Hepatocyte (in vitro differentiated cells): ENCODE measurements around the gene RASAL2. TPM values are rescaled to one million over a fixed set of nuclear protein-coding genes. Genes with fewer than 3 reads are reported as not detected.

Source experiments
- DNase-seq: peaks from one replicate; pipeline ENCODE4 v3.0.0-alpha.2; 2016; ENCODE audit warnings: low spot score
- H2AFZ ChIP-seq: fragments of 200-600 bp; sonication (generic); 2 replicates; pipeline ENCODE4 v1.6.0; 2016; ENCODE audit warnings: antibody characterized with exemption, mild to moderate bottlenecking
- H3K27ac ChIP-seq: fragments of 200-600 bp; sonication (generic); 2 replicates; pipeline ENCODE4 v1.5.1; 2016; ENCODE audit warnings: mild to moderate bottlenecking
- H3K27me3 ChIP-seq: fragments of 200-600 bp; sonication (generic); 2 replicates; pipeline ENCODE4 v1.6.1; 2016
- H3K36me3 ChIP-seq: fragments of 200-600 bp; sonication (generic); replicated peaks from 2 replicates; pipeline ENCODE4 v1.5.1; 2016; ENCODE audit warnings: low read depth; ENCODE audit not compliant: insufficient read depth
- H3K4me1 ChIP-seq: fragments of 200-600 bp; sonication (generic); 2 replicates; pipeline ENCODE4 v1.5.1; 2016; ENCODE audit warnings: mild to moderate bottlenecking, moderate library complexity; ENCODE audit not compliant: insufficient read depth
- H3K4me2 ChIP-seq: fragments of 200-600 bp; sonication (generic); 2 replicates; pipeline ENCODE4 v1.6.0; 2016
- H3K4me3 ChIP-seq: fragments of 200-600 bp; sonication (generic); 2 replicates; pipeline ENCODE4 v1.5.1; 2016; ENCODE audit warnings: mild to moderate bottlenecking
- H3K79me2 ChIP-seq: fragments of 200-600 bp; sonication (generic); 2 replicates; pipeline ENCODE4 v1.6.0; 2017; ENCODE audit warnings: mild to moderate bottlenecking
- H3K9me2 ChIP-seq: fragments of 200-600 bp; sonication (generic); replicated peaks from 2 replicates; pipeline ENCODE4 v1.6.0; 2017; ENCODE audit warnings: mild to moderate bottlenecking; ENCODE audit not compliant: insufficient read depth
- H3K9me3 ChIP-seq: fragments of 200-600 bp; sonication (generic); 2 replicates; pipeline ENCODE4 v1.5.1; 2016; ENCODE audit warnings: low read depth, mild to moderate bottlenecking
- H4K20me1 ChIP-seq: fragments of 200-600 bp; sonication (generic); 2 replicates; pipeline ENCODE4 v1.6.0; 2016; ENCODE audit warnings: mild to moderate bottlenecking; ENCODE audit not compliant: insufficient read depth, poor library complexity, severe bottlenecking
- CTCF ChIP-seq: fragments of 200-600 bp; sonication (generic); IDR thresholded peaks from 2 replicates; pipeline ENCODE4 v1.5.1; 2016; ENCODE audit warnings: antibody characterized with exemption, mild to moderate bottlenecking; ENCODE audit not compliant: poor library complexity
- EZH2 ChIP-seq: fragments of 200-600 bp; sonication (generic); IDR thresholded peaks from 2 replicates; pipeline ENCODE4 v1.6.1; 2016; ENCODE audit warnings: antibody characterized with exemption, mild to moderate bottlenecking, borderline replicate concordance
- EZH2phosphoT487 ChIP-seq: fragments of 200-600 bp; sonication (generic); IDR thresholded peaks from one replicate; pipeline ENCODE4 v1.6.1; 2018; ENCODE audit warnings: antibody characterized with exemption, mild to moderate bottlenecking, low read depth, moderate library complexity; ENCODE audit not compliant: unreplicated experiment, severe bottlenecking
- WGBS: methylation state at CpG from one replicate; pipeline ENCODE4 v1.1.6; 2016; ENCODE audit warnings: low lambda C conversion rate; ENCODE audit errors: missing lambda C conversion rate; 5-methylcytosine and 5-hydroxymethylcytosine counted together
- polyA plus RNA-seq: library from polyadenylated mRNA; unstranded; fragments of >200 nt; fragmentation: Nextera tagmentation; extraction: Ambion mirVana; gene quantifications from 2 replicates; pipeline ENCODE4 v1.2.1, GENCODE V29; 2016
- total RNA-seq: library from RNA; depleted of rRNA; stranded (reverse); fragments of >200 nt; gene quantifications from 2 replicates; pipeline ENCODE4 v1.2.3, GENCODE V29; 2014

The RASAL2 gene
- total and polyA plus RNA-seq, 2 experiments from 2014 or later: 8.7 to 24.0 TPM

- peaks cover 5% of the 10 kb centered on the region for H4K20me1 ChIP-seq
- H3K36me3 ChIP-seq: no peaks in the 10 kb centered on the region
- H3K9me2 ChIP-seq: no peaks in the 10 kb centered on the region
- H3K79me2 ChIP-seq: peaks cover 63% of the 10 kb centered on the region
- TF ChIP-seq EZH2 (no peak), CTCF (no peak)
- peak overlapping the region; percentile 79 for H3K4me2 ChIP-seq
- WGBS: 7% methylated on average over 11 of the region's 11 CpGs
- H3K27ac ChIP-seq: peak overlapping the region; percentile 97
- peaks cover 44% of the 10 kb centered on the region for H3K4me1 ChIP-seq
- H3K9me3 ChIP-seq: no peaks in the 10 kb centered on the region
- peak overlapping the region; percentile 80 for H2AFZ ChIP-seq
- H3K27me3 ChIP-seq: no peaks in the 10 kb centered on the region
- DNase-seq: no peak
- H3K4me3 ChIP-seq: peak overlapping the region; percentile 92
Observed at GRCh38 chr1:178094739-178095645, 1.1 kb downstream of the RASAL2 start.

GRCh38 chr1:178096421-178096820, 2.5 kb downstream of the RASAL2 start:
- Histone ChIP-seq H2AFZ (no peak overlapping the region), H3K27me3 (no peaks in the 10 kb centered on the region), H3K9me2 (no peaks in the 10 kb centered on the region), H3K4me3 (no peak overlapping the region), H3K4me2 (peak overlapping the region; percentile 79), H4K20me1 (peaks cover 5% of the 10 kb centered on the region), H3K4me1 (peaks cover 46% of the 10 kb centered on the region), H3K27ac (no peak overlapping the region), H3K79me2 (peaks cover 71% of the 10 kb centered on the region), H3K9me3 (no peaks in the 10 kb centered on the region), H3K36me3 (no peaks in the 10 kb centered on the region)
- DNase-seq: no peak
- no peak for TF ChIP-seq EZH2phosphoT487
- TF ChIP-seq CTCF: no peak
- no peak for TF ChIP-seq EZH2
- WGBS: 72% methylated on average over 3 of the region's 3 CpGs

- TF ChIP-seq CTCF (no peak), EZH2phosphoT487 (no peak), EZH2 (no peak)
- DNase-seq: no peak
- Histone ChIP-seq H2AFZ (no peak overlapping the region), H3K36me3 (no peaks in the 10 kb centered on the region), H3K79me2 (peaks cover 83% of the 10 kb centered on the region), H3K27me3 (no peaks in the 10 kb centered on the region), H3K4me1 (peaks cover 37% of the 10 kb centered on the region), H3K4me2 (peak overlapping the region; percentile 42), H4K20me1 (peaks cover 5% of the 10 kb centered on the region), H3K27ac (peak overlapping the region; percentile 19), H3K4me3 (no peak overlapping the region), H3K9me2 (no peaks in the 10 kb centered on the region), H3K9me3 (no peaks in the 10 kb centered on the region)
- 55% methylated on average over 3 of the region's 3 CpGs for WGBS
Observed at GRCh38 chr1:178098262-178098661, 4.4 kb downstream of the RASAL2 start.
